IMR-90 (cell line): ENCODE results near the gene DBX1. TPM values are rescaled to one million over a fixed set of nuclear protein-coding genes. Genes with fewer than 3 reads are reported as not detected.

ENCODE experiments used
- ATAC-seq: fragments of 200-7000 bp; cut with Tn5 transposase; 2 replicates; pipeline ENCODE4 v1.9.1; 2020; ENCODE audit warnings: low read depth, mild to moderate bottlenecking, moderate library complexity
- BruUV-seq: library from RNA; stranded (reverse); fragments of 400-500 nt; replicated peaks from 2 replicates; lab custom pipeline; 2021; lab: Mats Ljungman, UMichigan
- CTCF ChIA-PET: fragments of 300-600 bp; formaldehyde crosslinking; extraction: SDS; loops from one replicate; lab custom pipeline; 2021; ENCODE audit warnings: antibody characterized with exemption; lab: Yijun Ruan, JAX
- POLR2A ChIA-PET: fragments of 300-600 bp; sonication (Branson Sonifier 250); formaldehyde crosslinking; loops from one replicate; lab custom pipeline; 2022; ENCODE audit warnings: antibody characterized with exemption; ENCODE audit not compliant: unreplicated experiment; lab: Charles Lee
- DNase-seq: peaks from one replicate; pipeline ENCODE4 v3.0.0; 2013
- H2AFZ ChIP-seq: replicated peaks from 2 replicates; pipeline ENCODE3; 2013; ENCODE audit warnings: low read length, mild to moderate bottlenecking; ENCODE audit not compliant: poor library complexity
- H2AK5ac ChIP-seq: 2 replicates; pipeline ENCODE4 v1.6.1; 2013; ENCODE audit warnings: low read depth, low read length, inconsistent platforms
- H2AK9ac ChIP-seq: replicated peaks from 2 replicates; pipeline ENCODE3; 2013; ENCODE audit warnings: mild to moderate bottlenecking, low read depth, low read length, moderate library complexity; ENCODE audit not compliant: poor library complexity
- H2BK120ac ChIP-seq: 2 replicates; pipeline ENCODE4 v1.6.1; 2013; ENCODE audit warnings: low read depth, low read length, inconsistent platforms
- H2BK15ac ChIP-seq: 3 replicates; pipeline ENCODE4 v1.6.1; 2013; ENCODE audit warnings: low read depth, low read length, inconsistent platforms
- H2BK20ac ChIP-seq: 2 replicates; pipeline ENCODE4 v1.6.1; 2013; ENCODE audit warnings: low read depth, mild to moderate bottlenecking, inconsistent platforms, low read length, moderate library complexity
- H2BK5ac ChIP-seq: 2 replicates; pipeline ENCODE4 v1.6.1; 2013; ENCODE audit warnings: mild to moderate bottlenecking, low read depth, low read length, inconsistent platforms; ENCODE audit not compliant: poor library complexity, severe bottlenecking
- H3K14ac ChIP-seq: replicated peaks from 2 replicates; pipeline ENCODE4 v1.6.1; 2013; ENCODE audit warnings: low read depth, low read length, inconsistent platforms
- H3K18ac ChIP-seq: 2 replicates; pipeline ENCODE4 v1.6.1; 2013; ENCODE audit warnings: low read depth, low read length, control low read depth
- H3K23ac ChIP-seq: 2 replicates; pipeline ENCODE4 v1.6.1; 2013; ENCODE audit warnings: low read depth, low read length, inconsistent platforms
- H3K27ac ChIP-seq: 2 replicates; pipeline ENCODE4 v1.5.1; 2013; ENCODE audit warnings: mild to moderate bottlenecking, control low read depth, low read length; ENCODE audit not compliant: insufficient read depth
- H3K27me3 ChIP-seq: 2 replicates; pipeline ENCODE4 v1.6.1; 2013; ENCODE audit warnings: low read length; ENCODE audit not compliant: control insufficient read depth, insufficient read depth
- H3K36me3 ChIP-seq: 2 replicates; pipeline ENCODE4 v1.6.1; 2013; ENCODE audit warnings: low read length, mixed read lengths; ENCODE audit not compliant: control insufficient read depth, insufficient read depth
- H3K4ac ChIP-seq: 2 replicates; pipeline ENCODE4 v1.6.1; 2013; ENCODE audit warnings: low read depth, low read length, inconsistent platforms
- H3K4me1 ChIP-seq: 2 replicates; pipeline ENCODE4 v1.6.1; 2013; ENCODE audit warnings: low read length, mixed read lengths; ENCODE audit not compliant: control insufficient read depth, insufficient read depth
- H3K4me2 ChIP-seq: 2 replicates; pipeline ENCODE4 v1.6.1; 2013; ENCODE audit warnings: low read depth, mild to moderate bottlenecking, control low read depth, low read length, moderate library complexity
- H3K4me3 ChIP-seq: 2 replicates; pipeline ENCODE4 v1.5.1; 2013; ENCODE audit warnings: low read depth, mild to moderate bottlenecking, control low read depth, low read length, moderate library complexity; ENCODE audit not compliant: insufficient read depth
- H3K56ac ChIP-seq: 2 replicates; pipeline ENCODE4 v1.6.1; 2013; ENCODE audit warnings: low read length, inconsistent platforms; ENCODE audit not compliant: insufficient read depth; ENCODE audit errors: extremely low read depth
- H3K79me1 ChIP-seq, 2 experiments: 2 replicates each; pipeline ENCODE4 v1.6.1; 2013; ENCODE audit warnings: low read length in 2 of 2, inconsistent platforms in 1 of 2, low read depth in 1 of 2
- H3K9ac ChIP-seq: 2 replicates; pipeline ENCODE4 v1.6.1; 2013; ENCODE audit warnings: low read depth, low read length, control low read depth
- H3K9me1 ChIP-seq: 2 replicates; pipeline ENCODE4 v1.6.1; 2013; ENCODE audit warnings: low read length, inconsistent platforms; ENCODE audit not compliant: insufficient read depth
- H3K9me3 ChIP-seq: 2 replicates; pipeline ENCODE4 v1.6.1; 2013; ENCODE audit warnings: low read length; ENCODE audit not compliant: control insufficient read depth, insufficient read depth
- H4K20me1 ChIP-seq: 2 replicates; pipeline ENCODE4 v1.6.1; 2013; ENCODE audit warnings: low read length, inconsistent platforms; ENCODE audit not compliant: insufficient read depth
- H4K5ac ChIP-seq: 2 replicates; pipeline ENCODE4 v1.6.1; 2013; ENCODE audit warnings: mild to moderate bottlenecking, low read depth, low read length, control low read depth
- H4K8ac ChIP-seq, 2 experiments: 2 replicates each; pipeline ENCODE4 v1.6.1; 2013; ENCODE audit warnings: low read depth in 2 of 2, low read length in 2 of 2, control low read depth in 1 of 2, inconsistent platforms in 1 of 2
- H4K91ac ChIP-seq: 2 replicates; pipeline ENCODE4 v1.6.1; 2013; ENCODE audit warnings: low read depth, low read length, inconsistent platforms; ENCODE audit not compliant: insufficient read depth
- BHLHE40 ChIP-seq: fragments of 150-350 bp; IDR thresholded peaks from 2 replicates; pipeline ENCODE4 v1.6.1; 2016; ENCODE audit warnings: mild to moderate bottlenecking, low read depth, low read length
- RAD21 ChIP-seq: IDR thresholded peaks from 2 replicates; pipeline ENCODE4 v1.6.1; 2012; ENCODE audit warnings: low read length, improper control_type of control experiment
- SMC3 ChIP-seq: fragments of 150-350 bp; IDR thresholded peaks from 2 replicates; pipeline ENCODE4 v1.6.1; 2016; ENCODE audit warnings: low read depth, mild to moderate bottlenecking, antibody characterized with exemption, low read length, moderate library complexity
- WGBS, 2 experiments: methylation state at CpG; one replicate each; pipeline versions ENCODE4 v1.1.5 to v1.1.7; 2013; ENCODE audit warnings: missing lambda C conversion rate in 2 of 2; ENCODE audit not compliant: insufficient read length in 1 of 2; ENCODE audit errors: extremely low coverage in 2 of 2; 5-methylcytosine and 5-hydroxymethylcytosine counted together
- dilution Hi-C: fragments of 300-500 bp; cut with HindIII; formaldehyde crosslinking; loops from one replicate; pipeline ENCODE4 v1.14.3; 2018; ENCODE audit warnings: low sequenced_read_pairs; ENCODE audit not compliant: unreplicated experiment
- in situ Hi-C: fragments of 300-500 bp; cut with MboI; formaldehyde crosslinking; loops from 3 replicates; pipeline ENCODE4 v1.14.3; 2019; ENCODE audit warnings: low sequenced_read_pairs, inconsistent platforms, mixed read lengths
- intact Hi-C: fragments of 100-400 bp; cut with micrococcal nuclease; formaldehyde crosslinking; loops from 2 replicates; pipeline ENCODE4 v1.10.0; 2022
- polyA plus RNA-seq, 3 experiments: library from polyadenylated mRNA; depleted of rRNA; stranded (reverse); fragments of >200 nt; gene quantifications; 2 replicates each; pipeline ENCODE4 v1.2.3, GENCODE V29; 2012; ENCODE audit warnings: low replicate concordance in 1 of 3
- total RNA-seq: library from RNA; depleted of rRNA; stranded (reverse); fragments of >200 nt; gene quantifications from 2 replicates; pipeline ENCODE4 v1.2.3, GENCODE V29; 2012
- TF ChIP-seq, protein P1 (sequence below): fragments of 150-350 bp; IDR thresholded peaks from 2 replicates; pipeline ENCODE4 v1.6.1; 2016; ENCODE audit warnings: low read depth, mild to moderate bottlenecking, low read length, moderate library complexity, borderline replicate concordance
- TF ChIP-seq, protein P2 (sequence below): conservative IDR thresholded peaks from 2 replicates; pipeline ENCODE4 v1.5.1; 2012; ENCODE audit warnings: mild to moderate bottlenecking, low read depth, low read length, improper control_type of control experiment

Gene DBX1
- total and polyA plus RNA-seq, 2 of the 4 experiments (the other 2 are of a cell fraction), result not detected

DNA sequence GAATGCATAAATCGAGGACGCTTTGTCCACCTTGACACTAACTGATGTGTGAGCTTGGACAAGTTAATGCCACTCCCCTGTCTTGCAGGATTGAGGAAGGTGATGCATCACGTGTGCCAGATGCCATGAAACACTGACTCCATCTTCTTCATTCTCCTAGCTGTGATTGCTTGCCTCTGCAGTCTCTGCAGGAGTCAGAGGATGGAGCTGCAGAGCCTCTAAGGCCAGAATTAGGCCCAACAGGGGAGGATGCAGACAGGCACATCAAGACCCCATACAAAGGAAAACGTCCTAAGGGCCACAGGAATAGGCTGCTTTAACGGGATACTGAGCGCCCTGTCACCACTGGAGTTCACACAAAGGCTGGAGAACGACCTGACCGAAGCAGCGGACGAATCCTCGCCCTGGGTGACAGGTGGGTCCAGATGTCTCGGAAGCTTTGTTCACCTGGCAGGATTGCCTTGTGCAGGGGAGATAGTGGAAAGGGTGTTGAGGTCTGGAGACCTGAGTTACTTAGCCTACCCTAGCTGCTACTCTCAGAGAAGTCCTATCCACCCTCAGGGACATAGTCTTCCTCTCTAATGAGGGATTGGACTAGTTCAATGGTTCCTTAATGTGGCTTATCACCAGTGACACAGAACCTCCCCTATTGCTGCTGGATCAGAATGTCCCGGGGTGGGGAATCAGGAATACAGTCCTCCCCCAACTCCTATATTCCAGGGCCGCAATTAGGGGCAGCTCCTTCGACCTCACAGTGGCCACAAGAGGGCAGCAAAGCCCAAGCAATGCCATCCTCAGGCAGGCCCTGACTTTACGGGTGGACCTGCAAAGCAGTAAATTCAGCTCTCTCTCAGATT, 32.4 kb downstream of the DBX1 start:
- Histone ChIP-seq H3K18ac (no peak overlapping the region), H2AFZ (peak overlapping the region; percentile 62), H2AK5ac (no peak overlapping the region), H3K36me3 (no peaks in the 10 kb centered on the region), H2BK5ac (no peak overlapping the region), H3K56ac (no peak overlapping the region), H2AK9ac (no peak overlapping the region), H3K9me1 (no peaks in the 10 kb centered on the region), H3K4me3 (no peak overlapping the region), H3K4ac (no peak overlapping the region), H4K8ac (no peak overlapping the region), H3K14ac (no peak overlapping the region), H3K27ac (no peak overlapping the region), H3K79me1 (no peaks in the 10 kb centered on the region), H2BK15ac (no peak overlapping the region), H4K5ac (no peak overlapping the region), H3K4me2 (no peak overlapping the region), H2BK120ac (no peak overlapping the region), H3K9ac (no peak overlapping the region), H3K9me3 (no peaks in the 10 kb centered on the region), H4K20me1 (no peaks in the 10 kb centered on the region), H3K23ac (no peak overlapping the region; the same call in 1 of the 2 replicates), H4K91ac (no peak overlapping the region), H3K27me3 (no peaks in the 10 kb centered on the region; the same call in 1 of the 2 replicates), H3K4me1 (no peaks in the 10 kb centered on the region), H2BK20ac (no peak overlapping the region)
- ATAC-seq (peak; percentile 82), DNase-seq (peak; percentile 69)
- in situ Hi-C loops, result loop anchor here (5.0 to 25.0 kb wide), 4 partner anchors 181 to 816 kb away; no protein-coding TSS in a partner anchor
- 84% methylated on average over 10 of the region's 16 CpGs; no CpG with 5 or more reads in 1 of the 2 experiments for whole genome bisulfite sequencing, 2 experiments
- dilution Hi-C loops, result no loop called here
- no TSS peak for BruUV-seq
- intact Hi-C loops, result loop anchor here (1.0 kb wide), 3 partner anchors 177 to 482 kb away; no protein-coding TSS in a partner anchor
- TF ChIP-seq, protein P1, sequence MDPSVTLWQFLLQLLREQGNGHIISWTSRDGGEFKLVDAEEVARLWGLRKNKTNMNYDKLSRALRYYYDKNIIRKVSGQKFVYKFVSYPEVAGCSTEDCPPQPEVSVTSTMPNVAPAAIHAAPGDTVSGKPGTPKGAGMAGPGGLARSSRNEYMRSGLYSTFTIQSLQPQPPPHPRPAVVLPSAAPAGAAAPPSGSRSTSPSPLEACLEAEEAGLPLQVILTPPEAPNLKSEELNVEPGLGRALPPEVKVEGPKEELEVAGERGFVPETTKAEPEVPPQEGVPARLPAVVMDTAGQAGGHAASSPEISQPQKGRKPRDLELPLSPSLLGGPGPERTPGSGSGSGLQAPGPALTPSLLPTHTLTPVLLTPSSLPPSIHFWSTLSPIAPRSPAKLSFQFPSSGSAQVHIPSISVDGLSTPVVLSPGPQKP, result no peak
- TF ChIP-seq BHLHE40 (no peak), RAD21 (peak; percentile 88), SMC3 (peak; percentile 76)
- TF ChIP-seq, protein P2, sequence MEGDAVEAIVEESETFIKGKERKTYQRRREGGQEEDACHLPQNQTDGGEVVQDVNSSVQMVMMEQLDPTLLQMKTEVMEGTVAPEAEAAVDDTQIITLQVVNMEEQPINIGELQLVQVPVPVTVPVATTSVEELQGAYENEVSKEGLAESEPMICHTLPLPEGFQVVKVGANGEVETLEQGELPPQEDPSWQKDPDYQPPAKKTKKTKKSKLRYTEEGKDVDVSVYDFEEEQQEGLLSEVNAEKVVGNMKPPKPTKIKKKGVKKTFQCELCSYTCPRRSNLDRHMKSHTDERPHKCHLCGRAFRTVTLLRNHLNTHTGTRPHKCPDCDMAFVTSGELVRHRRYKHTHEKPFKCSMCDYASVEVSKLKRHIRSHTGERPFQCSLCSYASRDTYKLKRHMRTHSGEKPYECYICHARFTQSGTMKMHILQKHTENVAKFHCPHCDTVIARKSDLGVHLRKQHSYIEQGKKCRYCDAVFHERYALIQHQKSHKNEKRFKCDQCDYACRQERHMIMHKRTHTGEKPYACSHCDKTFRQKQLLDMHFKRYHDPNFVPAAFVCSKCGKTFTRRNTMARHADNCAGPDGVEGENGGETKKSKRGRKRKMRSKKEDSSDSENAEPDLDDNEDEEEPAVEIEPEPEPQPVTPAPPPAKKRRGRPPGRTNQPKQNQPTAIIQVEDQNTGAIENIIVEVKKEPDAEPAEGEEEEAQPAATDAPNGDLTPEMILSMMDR, result peak; percentile 87
- ChIA-PET POLR2A (interaction anchor here (0.5 kb wide), 1 partner anchor 192 kb away, joined by 4 read pairs; no protein-coding TSS in a partner anchor), CTCF (interaction anchor here (0.6 to 2.2 kb wide), 21 partner anchors 10 to 239 kb away, joined by 3 to 21 read pairs (median 3); no protein-coding TSS in a partner anchor)
